Measurements from ENCODE around the gene PRKCZ. TPM values are rescaled to one million over a fixed set of nuclear protein-coding genes. Genes with fewer than 3 reads are reported as not detected.

The PRKCZ gene
- total RNA-seq, 1 donor from 2014 or later: 32.6 TPM

DNA sequence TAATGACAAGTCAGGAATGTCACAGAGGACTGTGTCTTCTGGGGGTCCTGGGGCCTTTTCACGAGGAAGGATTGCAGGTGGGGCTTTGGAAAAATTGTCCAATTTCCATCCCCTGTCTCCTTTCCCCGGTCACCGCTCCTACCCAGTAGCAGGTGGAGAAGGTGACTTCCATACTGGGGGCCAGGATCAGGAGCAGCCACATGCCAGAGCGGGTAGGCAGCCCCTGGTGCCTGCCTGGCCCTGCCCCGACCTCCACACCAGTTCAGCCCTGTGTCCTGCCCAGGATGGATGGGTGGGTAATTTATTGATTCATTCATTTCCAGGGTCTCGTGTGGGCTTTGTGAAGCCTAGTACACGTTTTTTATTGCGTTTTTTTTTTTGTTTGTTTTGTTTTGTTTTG is 51.7 kb downstream of the PRKCZ start:
- no peak overlapping the region for H3K4me3 Mint-ChIP-seq (ENCODE audit: unreplicated experiment)
- DNase-seq (ENCODE audit: low read depth) (no peak), FAIRE-seq (no peak)
- Histone ChIP-seq H3K4me3 (ENCODE audit: insufficient read depth, low read depth, low read length) (no peak overlapping the region), H3K36me3 (ENCODE audit: insufficient read depth, low read length) (no peaks in the 10 kb centered on the region), H3K4me1 (ENCODE audit: insufficient read depth, low read length) (no peaks in the 10 kb centered on the region), H4K20me1 (ENCODE audit: insufficient read depth, low read length) (no peaks in the 10 kb centered on the region), H3K79me2 (ENCODE audit: insufficient read depth, low read length) (no peaks in the 10 kb centered on the region), H3K9ac (ENCODE audit: low read length) (no peak overlapping the region), H2AFZ (ENCODE audit: low read depth, low read length) (no peak overlapping the region), H3K9me3 (ENCODE audit: insufficient read depth, low read depth, low read length) (peaks cover 5% of the 10 kb centered on the region), H3K27me3 (ENCODE audit: insufficient read depth, low read length) (peaks cover 4% of the 10 kb centered on the region), H3K4me2 (ENCODE audit: low read length) (no peak overlapping the region), H3K27ac (ENCODE audit: low read depth, low read length) (no peak overlapping the region)
- TF ChIP-seq, protein P1, sequence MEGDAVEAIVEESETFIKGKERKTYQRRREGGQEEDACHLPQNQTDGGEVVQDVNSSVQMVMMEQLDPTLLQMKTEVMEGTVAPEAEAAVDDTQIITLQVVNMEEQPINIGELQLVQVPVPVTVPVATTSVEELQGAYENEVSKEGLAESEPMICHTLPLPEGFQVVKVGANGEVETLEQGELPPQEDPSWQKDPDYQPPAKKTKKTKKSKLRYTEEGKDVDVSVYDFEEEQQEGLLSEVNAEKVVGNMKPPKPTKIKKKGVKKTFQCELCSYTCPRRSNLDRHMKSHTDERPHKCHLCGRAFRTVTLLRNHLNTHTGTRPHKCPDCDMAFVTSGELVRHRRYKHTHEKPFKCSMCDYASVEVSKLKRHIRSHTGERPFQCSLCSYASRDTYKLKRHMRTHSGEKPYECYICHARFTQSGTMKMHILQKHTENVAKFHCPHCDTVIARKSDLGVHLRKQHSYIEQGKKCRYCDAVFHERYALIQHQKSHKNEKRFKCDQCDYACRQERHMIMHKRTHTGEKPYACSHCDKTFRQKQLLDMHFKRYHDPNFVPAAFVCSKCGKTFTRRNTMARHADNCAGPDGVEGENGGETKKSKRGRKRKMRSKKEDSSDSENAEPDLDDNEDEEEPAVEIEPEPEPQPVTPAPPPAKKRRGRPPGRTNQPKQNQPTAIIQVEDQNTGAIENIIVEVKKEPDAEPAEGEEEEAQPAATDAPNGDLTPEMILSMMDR (IDR thresholded peaks at IDR 0.05; ENCODE audit: insufficient read depth, low read depth, low read length): no peak
- no peak for TF ChIP-seq EZH2 (IDR thresholded peaks at IDR 0.05; ENCODE audit: insufficient read depth, low read length)
- no peaks in the 10 kb centered on the region for H3K4me1 Mint-ChIP-seq (ENCODE audit: low read depth, unreplicated experiment)
- H3K27ac Mint-ChIP-seq (ENCODE audit: unreplicated experiment): no peak overlapping the region
- peaks cover 6% of the 10 kb centered on the region for H3K9me3 Mint-ChIP-seq (ENCODE audit: unreplicated experiment)
- H3K36me3 Mint-ChIP-seq (ENCODE audit: low read depth, unreplicated experiment): peaks cover 18% of the 10 kb centered on the region
- no peaks in the 10 kb centered on the region for H3K27me3 Mint-ChIP-seq (ENCODE audit: low read depth, unreplicated experiment)

DNA sequence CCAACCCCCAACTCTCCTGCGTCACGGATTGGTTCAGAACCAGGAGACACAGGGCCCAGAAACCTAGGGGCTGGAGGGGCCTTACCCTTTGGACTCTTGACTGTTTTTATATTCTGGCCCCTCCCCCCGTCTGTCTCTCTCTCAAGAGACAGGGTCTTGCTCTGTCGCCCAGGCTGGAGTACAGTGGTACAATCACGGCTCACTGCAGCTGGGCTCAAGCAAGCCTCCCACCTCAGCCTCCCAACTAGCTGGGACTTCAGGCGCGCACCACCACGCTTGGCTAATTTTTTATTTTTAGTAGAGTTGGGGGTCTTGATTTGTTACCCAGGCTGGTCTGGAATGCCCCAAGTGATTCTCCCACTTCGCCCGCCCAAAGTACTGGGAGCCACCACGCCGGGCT is 52.5 kb downstream of the PRKCZ start:
- Histone ChIP-seq H3K27me3 (ENCODE audit: insufficient read depth, low read length) (peaks cover 4% of the 10 kb centered on the region), H4K20me1 (ENCODE audit: insufficient read depth, low read length) (no peaks in the 10 kb centered on the region), H3K27ac (ENCODE audit: low read depth, low read length) (no peak overlapping the region), H3K36me3 (ENCODE audit: insufficient read depth, low read length) (no peaks in the 10 kb centered on the region), H3K9me3 (ENCODE audit: insufficient read depth, low read depth, low read length) (peaks cover 3% of the 10 kb centered on the region), H3K9ac (ENCODE audit: low read length) (no peak overlapping the region), H2AFZ (ENCODE audit: low read depth, low read length) (no peak overlapping the region), H3K79me2 (ENCODE audit: insufficient read depth, low read length) (no peaks in the 10 kb centered on the region), H3K4me1 (ENCODE audit: insufficient read depth, low read length) (no peaks in the 10 kb centered on the region), H3K4me2 (ENCODE audit: low read length) (no peak overlapping the region), H3K4me3 (ENCODE audit: insufficient read depth, low read depth, low read length) (no peak overlapping the region)
- no peaks in the 10 kb centered on the region for H3K4me1 Mint-ChIP-seq (ENCODE audit: low read depth, unreplicated experiment)
- H3K27ac Mint-ChIP-seq (ENCODE audit: unreplicated experiment): no peak overlapping the region
- FAIRE-seq: no peak
- H3K27me3 Mint-ChIP-seq (ENCODE audit: low read depth, unreplicated experiment): no peaks in the 10 kb centered on the region
- H3K4me3 Mint-ChIP-seq (ENCODE audit: unreplicated experiment): no peak overlapping the region
- DNase-seq (ENCODE audit: low read depth): no peak
- H3K36me3 Mint-ChIP-seq (ENCODE audit: low read depth, unreplicated experiment): peaks cover 18% of the 10 kb centered on the region
- no peak for TF ChIP-seq EZH2 (IDR thresholded peaks at IDR 0.05; ENCODE audit: insufficient read depth, low read length)
- TF ChIP-seq, protein P1 (IDR thresholded peaks at IDR 0.05; ENCODE audit: insufficient read depth, low read depth, low read length): no peak
- H3K9me3 Mint-ChIP-seq (ENCODE audit: unreplicated experiment): peaks cover 5% of the 10 kb centered on the region

DNA sequence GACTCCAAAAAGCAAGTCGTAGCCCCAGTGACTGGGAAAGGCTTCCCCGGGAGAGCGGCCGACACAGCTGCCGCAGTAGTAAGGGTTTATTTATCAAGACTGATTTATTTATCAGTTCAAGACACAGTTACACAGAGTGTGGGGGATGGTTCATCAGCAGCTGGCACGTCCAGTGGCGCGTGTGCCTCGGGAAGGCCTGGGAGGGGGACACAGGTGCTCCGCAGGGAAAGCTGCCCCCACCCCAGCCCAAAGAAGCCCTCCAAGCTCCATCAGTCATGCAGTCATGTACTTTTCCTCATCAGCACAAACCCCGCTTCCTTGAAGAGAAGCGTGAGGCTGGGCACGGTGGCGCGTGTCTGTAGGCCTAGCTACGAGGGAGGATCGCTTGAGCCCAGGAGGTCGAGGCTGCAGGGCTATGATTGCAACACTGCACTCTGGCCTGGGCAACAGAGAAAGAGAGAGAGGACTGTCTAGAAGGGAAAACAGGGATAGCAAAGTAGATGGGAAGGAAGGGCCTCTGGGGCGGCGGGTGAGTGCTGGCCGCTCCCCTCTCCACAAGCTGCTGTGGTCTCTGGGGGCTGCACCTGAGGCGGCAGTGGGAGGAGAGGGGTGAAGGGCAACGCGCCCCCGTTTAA is 53.2 kb downstream of the PRKCZ start:
- H2AFZ ChIP-seq (ENCODE audit: low read depth, low read length): no peak overlapping the region
- H3K79me2 ChIP-seq (ENCODE audit: insufficient read depth, low read length): no peaks in the 10 kb centered on the region
- no peaks in the 10 kb centered on the region for H3K4me1 Mint-ChIP-seq (ENCODE audit: low read depth, unreplicated experiment)
- peaks cover 4% of the 10 kb centered on the region for H3K27me3 ChIP-seq (ENCODE audit: insufficient read depth, low read length)
- H3K9me3 Mint-ChIP-seq (ENCODE audit: unreplicated experiment): peaks cover 2% of the 10 kb centered on the region
- H3K4me3 ChIP-seq (ENCODE audit: insufficient read depth, low read depth, low read length): no peak overlapping the region
- no peak overlapping the region for H3K27ac ChIP-seq (ENCODE audit: low read depth, low read length)
- no peak overlapping the region for H3K4me3 Mint-ChIP-seq (ENCODE audit: unreplicated experiment)
- no peak overlapping the region for H3K4me2 ChIP-seq (ENCODE audit: low read length)
- H3K9ac ChIP-seq (ENCODE audit: low read length): no peak overlapping the region
- no peaks in the 10 kb centered on the region for H3K9me3 ChIP-seq (ENCODE audit: insufficient read depth, low read depth, low read length)
- TF ChIP-seq, protein P1 (IDR thresholded peaks at IDR 0.05; ENCODE audit: insufficient read depth, low read depth, low read length): no peak
- no peak for TF ChIP-seq EZH2 (IDR thresholded peaks at IDR 0.05; ENCODE audit: insufficient read depth, low read length)
- H3K36me3 Mint-ChIP-seq (ENCODE audit: low read depth, unreplicated experiment): peaks cover 12% of the 10 kb centered on the region
- no peaks in the 10 kb centered on the region for H3K36me3 ChIP-seq (ENCODE audit: insufficient read depth, low read length)
- FAIRE-seq (no peak), DNase-seq (ENCODE audit: low read depth) (no peak)
- no peaks in the 10 kb centered on the region for H3K4me1 ChIP-seq (ENCODE audit: insufficient read depth, low read length)
- no peaks in the 10 kb centered on the region for H4K20me1 ChIP-seq (ENCODE audit: insufficient read depth, low read length)
- H3K27ac Mint-ChIP-seq (ENCODE audit: unreplicated experiment): no peak overlapping the region
- H3K27me3 Mint-ChIP-seq (ENCODE audit: low read depth, unreplicated experiment): no peaks in the 10 kb centered on the region

Measured in astrocyte (in vitro differentiated cells and primary cell).